Stimulated activated CD4-positive, alpha-beta T cell treated with anti-CD3 and anti-CD28 coated beads, Interleukin-1b, Interleukin-23, amount 100 ng/mL, for 48 hours (primary cell): ENCODE data around the gene RIMBP3C.
"Not testable (repeated sequence)": the region's sequence is repeated elsewhere in the genome, so short reads cannot be mapped to it uniquely, and the experiment has no call there.

Experiments
- DNase-seq: peaks from one replicate; pipeline ENCODE4 v3.0.0-alpha.2; 2020

Gene RIMBP3C, protein sequence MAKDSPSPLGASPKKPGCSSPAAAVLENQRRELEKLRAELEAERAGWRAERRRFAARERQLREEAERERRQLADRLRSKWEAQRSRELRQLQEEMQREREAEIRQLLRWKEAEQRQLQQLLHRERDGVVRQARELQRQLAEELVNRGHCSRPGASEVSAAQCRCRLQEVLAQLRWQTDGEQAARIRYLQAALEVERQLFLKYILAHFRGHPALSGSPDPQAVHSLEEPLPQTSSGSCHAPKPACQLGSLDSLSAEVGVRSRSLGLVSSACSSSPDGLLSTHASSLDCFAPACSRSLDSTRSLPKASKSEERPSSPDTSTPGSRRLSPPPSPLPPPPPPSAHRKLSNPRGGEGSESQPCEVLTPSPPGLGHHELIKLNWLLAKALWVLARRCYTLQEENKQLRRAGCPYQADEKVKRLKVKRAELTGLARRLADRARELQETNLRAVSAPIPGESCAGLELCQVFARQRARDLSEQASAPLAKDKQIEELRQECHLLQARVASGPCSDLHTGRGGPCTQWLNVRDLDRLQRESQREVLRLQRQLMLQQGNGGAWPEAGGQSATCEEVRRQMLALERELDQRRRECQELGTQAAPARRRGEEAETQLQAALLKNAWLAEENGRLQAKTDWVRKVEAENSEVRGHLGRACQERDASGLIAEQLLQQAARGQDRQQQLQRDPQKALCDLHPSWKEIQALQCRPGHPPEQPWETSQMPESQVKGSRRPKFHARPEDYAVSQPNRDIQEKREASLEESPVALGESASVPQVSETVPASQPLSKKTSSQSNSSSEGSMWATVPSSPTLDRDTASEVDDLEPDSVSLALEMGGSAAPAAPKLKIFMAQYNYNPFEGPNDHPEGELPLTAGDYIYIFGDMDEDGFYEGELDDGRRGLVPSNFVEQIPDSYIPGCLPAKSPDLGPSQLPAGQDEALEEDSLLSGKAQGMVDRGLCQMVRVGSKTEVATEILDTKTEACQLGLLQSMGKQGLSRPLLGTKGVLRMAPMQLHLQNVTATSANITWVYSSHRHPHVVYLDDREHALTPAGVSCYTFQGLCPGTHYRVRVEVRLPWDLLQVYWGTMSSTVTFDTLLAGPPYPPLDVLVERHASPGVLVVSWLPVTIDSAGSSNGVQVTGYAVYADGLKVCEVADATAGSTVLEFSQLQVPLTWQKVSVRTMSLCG (N-terminal part only)

DNA sequence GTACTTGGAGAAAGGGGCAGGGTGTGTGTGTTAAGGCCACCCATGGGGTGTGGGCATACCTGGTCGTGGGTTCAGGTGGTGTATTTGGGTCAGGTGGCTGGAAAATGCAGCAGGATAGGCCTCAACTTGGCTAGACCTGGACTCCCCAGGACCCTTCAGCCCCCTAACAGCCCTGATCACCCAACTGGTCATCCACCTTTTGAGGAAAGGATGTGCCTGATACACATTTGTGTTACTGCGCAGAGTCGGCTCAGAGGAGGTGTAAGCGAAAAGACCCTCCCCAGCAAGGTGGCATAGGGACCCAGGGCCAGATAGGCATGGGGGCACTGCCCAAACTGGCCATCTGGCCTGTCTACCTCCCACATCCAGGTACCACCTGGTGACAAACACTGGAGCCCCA, at the start of gene RIMBP3C:
TSS of gene RIMBP3C (minus strand) at position 101 of the 400 bp plus-strand sequence. CDS start 485 bp downstream, outside the sequence.
- DNase-seq, result not testable (repeated sequence)

- no peak for DNase-seq
Measured at GRCh38 chr22:21599053-21599893, 48.0 kb upstream of the RIMBP3C start.

DNA sequence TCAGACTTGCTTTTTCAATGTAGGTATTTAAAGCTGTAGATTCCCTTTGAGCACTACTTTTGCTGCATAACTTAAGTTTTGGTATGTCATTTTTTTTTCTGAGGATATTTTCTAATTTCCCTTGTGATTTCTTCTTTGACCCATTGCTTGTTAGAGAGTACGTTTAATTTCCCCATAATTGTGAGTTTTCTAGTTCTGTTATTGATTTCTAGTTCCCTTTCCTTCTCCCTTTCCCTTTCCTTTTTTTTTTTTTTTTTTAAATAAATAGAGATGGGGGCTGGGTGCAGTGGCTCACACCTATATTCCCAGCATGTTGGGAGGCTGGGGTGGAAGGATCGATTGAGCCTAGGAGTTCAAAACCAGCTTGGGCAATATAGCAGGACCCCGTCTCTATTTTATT, 47.0 kb upstream of the RIMBP3C start:
- no peak for DNase-seq

DNA sequence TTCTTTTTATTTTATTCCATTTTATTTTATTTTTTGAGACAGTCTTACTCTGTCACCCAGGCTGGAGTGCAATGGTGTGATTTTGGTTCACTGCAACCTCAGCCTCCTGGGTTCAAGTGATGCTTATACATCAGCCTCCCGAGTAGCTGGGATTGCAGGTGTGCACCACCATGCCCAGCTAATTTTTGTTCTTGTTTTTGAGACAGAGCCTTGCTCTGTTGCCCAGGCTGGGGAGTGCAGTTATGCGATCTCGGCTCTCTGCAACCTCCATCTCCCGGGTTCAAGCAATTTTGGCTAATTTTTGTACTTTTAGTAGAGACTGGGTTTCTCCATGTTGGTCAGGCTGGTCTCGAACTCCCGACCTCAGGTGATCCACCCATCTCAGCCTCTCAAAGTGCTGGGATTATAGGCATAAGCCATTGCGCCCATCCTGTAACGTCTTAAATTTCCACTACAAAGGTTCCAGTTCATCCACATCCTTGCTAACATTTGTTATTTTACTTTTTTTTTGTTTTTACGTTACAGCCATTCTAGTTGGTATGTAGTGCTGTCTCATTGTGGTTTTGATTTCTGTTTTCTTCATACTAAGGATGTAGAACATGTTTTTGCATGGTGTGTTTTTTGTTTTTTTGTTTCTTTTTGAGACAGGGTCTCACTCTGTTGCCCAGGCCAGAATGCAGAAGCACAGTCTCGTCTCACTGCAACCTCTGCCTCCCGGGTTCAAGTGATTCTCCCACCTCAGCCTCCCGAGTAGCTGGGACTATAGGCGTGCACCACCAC, 45.3 kb upstream of the RIMBP3C start:
- DNase-seq, result not testable (repeated sequence)

DNA sequence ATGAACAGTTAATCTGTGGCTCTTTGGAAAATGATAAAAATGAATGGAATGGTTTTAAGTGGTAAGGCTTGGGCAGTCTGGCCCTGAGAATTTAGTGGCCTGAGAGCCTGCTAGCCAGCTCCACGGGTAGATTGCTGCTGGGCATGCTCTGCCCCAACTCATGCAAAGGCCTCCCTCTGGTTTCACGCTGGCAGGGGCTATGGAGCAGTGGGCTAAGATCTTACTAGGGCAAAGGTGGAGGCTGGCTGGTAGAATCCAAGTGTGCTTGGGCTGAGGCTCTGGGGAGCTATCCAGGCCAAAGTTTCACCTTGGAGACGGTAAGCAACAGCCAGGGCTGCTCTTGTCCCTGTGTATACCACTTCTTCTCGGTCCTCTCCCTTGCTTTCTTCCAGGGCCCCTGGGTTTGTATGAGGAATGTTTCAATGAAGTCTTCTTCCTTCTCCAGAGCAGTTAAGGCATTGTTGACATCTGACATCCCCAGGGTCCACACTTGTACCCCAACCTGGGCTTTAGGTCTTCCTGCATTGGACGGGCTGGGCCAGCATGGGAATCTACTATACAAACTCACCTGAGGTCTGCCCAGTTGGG, 43.7 kb upstream of the RIMBP3C start:
- DNase-seq, result no peak

- no peak for DNase-seq
Measured at GRCh38 chr22:21593406-21594232, 42.4 kb upstream of the RIMBP3C start.

- DNase-seq, result no peak
Measured at GRCh38 chr22:21592422-21592821, 41.2 kb upstream of the RIMBP3C start.

DNA sequence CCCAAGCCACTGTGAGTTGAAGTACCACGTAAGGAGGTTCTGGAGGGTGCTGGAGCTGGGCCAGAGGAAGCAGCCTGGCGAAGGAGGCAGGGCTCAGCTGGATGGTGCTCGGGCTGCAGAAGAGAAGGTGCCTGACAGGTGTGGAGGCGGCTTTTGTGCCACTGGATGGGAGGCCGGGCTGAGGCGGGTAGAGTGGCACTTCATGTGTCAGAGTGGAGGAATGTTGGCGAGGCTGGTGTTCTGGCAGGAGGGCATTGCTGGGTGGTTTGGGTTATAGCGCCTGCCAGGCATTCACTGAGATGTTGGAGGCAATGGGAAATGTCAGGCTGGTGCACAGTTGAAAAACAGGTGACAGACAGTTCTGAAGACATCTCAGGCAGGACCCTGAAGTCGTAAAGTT, 40.4 kb upstream of the RIMBP3C start:
- no peak for DNase-seq

GRCh38 chr22:21590809-21591641, 39.8 kb upstream of the RIMBP3C start:
- no peak for DNase-seq

- no peak for DNase-seq
Measured at GRCh38 chr22:21589396-21589795, 38.1 kb upstream of the RIMBP3C start.

DNA sequence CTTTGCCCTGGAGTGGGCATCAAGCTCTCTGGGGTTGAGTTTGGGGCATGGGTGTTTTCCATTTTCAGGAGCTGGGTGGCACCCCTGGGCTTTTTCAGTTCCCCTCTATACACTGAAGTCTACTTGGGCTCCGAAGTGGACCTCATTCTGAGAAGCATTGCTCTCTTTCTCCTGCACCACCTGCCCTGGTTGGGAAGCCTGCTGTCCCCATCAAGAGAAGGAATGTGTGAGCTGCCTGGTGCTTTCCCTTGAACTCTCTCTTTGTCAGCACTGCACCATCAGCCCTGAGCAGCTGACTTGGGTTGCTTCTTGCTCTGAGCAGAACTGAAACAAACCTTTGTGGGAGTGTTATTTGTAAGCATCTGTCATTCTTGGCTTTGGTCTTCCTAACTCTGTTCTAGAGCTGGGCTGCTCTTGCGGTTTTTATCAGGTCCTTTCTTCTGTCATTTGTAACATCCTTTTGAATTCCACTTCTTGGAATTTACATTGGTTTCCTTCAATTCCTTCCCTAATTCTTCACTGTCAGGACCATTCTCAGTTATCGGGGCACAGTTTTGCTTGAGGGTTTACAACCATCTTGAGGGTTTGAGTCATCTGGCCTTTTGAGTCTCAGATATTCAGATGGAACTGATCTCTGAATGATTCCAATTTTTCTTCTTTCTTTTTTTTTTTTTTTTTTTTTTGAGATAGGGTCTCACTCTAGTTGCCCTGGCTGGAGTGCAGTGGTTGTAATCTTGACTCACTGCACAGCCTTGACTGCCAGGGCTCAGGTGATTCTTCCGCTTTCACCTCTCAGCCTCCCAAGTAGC, 36.7 kb upstream of the RIMBP3C start:
- DNase-seq, result peak; percentile 65

DNA sequence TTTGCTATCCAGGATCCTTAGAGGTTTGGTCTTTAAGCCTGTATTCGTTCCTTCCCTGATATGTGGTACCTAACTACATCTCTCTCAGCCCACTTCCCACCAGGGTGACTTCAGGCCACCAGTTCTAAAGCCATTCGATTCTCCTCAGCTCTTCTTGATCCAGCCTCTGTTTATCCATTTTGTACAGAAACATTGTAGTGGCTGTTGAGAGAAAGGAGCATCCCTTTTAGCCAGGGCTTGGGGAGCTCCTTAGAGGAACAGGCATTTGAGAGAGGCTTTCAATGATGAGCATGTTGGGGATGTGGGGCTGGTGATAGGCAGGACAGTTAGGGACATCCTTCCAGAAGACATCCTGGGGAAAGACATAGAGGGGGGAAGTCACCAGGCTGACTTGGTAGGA, 34.1 kb upstream of the RIMBP3C start:
- no peak for DNase-seq

DNA sequence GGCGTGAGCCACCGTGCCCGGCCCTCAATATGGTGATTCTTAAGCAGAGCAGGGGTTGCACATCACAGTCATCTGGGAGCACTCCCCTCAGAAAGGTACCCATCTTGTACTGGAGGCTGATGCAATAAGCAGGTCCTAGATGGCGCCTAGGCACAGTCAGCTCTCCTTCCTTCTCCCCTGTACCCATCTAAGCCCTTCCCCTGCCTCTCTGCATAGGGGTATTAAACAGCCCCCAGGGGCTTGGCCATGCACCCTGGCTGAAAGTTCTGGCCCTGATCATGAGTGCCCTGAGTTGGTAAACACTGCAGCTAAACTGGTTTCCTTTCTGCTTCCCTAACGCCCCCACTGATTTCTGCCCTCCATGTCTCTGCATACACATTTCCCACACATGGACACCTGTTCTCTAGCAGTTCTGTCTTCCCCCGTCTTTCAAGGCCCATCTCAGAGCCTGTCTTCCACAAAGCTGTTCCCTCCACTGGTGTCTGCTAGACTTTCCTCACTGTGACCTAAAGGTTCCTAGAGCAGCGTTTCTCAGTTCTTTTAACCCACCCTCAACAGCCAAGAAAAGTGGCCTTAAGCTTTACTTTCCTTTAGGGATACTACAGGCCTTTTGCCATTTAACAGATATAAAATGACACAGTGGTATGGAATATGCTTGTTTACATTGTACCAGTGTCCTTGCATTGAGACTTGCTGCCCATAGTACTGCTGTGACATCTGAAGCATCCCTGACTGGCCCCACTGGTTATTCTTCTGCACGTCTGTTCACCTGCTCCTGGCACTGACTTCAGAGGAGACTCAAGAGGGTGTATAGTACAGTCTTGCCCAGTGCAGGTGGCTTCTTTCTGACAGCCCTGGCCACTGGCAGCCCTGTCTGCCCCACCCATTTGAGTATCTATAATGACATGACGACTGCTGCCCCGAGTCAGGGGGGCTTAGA, 31.8 kb upstream of the RIMBP3C start:
- DNase-seq, result no peak

DNA sequence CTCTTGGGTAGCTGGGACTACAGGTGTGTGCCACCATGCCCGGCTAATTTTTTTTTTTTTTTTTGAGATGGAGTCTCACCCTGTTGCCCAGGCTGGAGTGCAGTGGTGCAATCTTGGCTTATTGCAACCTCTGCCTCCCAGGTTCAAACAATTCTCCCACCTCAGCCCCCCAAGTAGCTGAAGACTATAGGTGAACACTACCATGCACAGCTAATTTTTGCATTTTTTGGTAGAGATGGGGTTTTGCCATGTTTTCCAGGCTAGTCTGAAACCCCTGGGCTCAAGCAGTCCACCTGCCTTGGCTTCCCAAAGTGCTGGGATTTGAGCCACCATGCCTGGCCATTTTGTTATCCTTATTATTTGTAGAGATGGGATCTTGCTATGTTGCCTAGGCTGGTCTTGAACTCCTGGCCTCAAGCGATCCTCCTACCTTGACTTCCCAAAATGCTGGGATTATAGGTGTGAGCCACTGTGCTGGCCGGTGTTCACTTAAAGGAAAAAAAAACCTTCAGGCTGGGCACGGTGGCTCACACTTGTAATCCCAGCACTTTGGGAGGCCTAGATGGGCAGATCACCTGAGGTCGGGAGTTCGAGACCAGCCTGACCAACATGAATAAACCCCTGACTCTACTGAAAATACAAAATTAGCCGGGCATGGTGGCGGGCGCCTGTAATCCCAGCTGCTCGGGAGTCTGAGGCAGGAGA, 29.9 kb upstream of the RIMBP3C start:
- DNase-seq, result not testable (repeated sequence)

GRCh38 chr22:21580623-21581007, 29.4 kb upstream of the RIMBP3C start:
- not testable (repeated sequence) for DNase-seq

DNA sequence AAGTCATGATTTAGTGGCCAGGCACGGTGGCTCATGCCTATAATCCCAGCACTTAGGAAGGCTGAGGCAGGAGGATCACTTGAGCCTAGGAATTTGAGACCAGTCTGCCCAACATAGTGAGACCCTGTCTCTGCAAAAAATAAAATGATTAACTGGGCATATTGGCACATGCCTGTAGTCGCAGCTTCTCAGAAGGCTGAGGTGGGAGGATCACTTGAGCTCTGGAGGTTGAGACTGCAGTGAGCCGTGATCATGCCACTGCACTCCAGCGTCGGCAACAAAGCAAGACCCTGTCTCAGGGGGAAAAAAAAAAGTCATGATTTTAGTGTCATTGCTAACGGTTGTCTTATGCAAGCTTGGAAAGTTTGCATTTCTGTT, 28.2 kb upstream of the RIMBP3C start:
- DNase-seq, result no peak
